ENCODE results near the gene ZNF333. TPM values are rescaled to one million over a fixed set of nuclear protein-coding genes. Genes with fewer than 3 reads are reported as not detected.

Gene ZNF333
- total RNA-seq, 4 donors from 2014 or later, result 18.8 to 61.8 (median 44.3) TPM

- no peak for DNase-seq
- TF ChIP-seq POLR2A (IDR thresholded peaks at IDR 0.05), result no peak
- Histone ChIP-seq H3K27me3 (no peaks in the 10 kb centered on the region), H3K4me3 (no peak overlapping the region), H3K4me1 (no peaks in the 10 kb centered on the region), H3K9me3 (no peaks in the 10 kb centered on the region), H3K27ac (no peak overlapping the region), H3K36me3 (no peaks in the 10 kb centered on the region)
- intact Hi-C loops (cut with DNase I; ENCODE audit: low total_unique reads), result no loop called here
Observed at GRCh38 chr19:14655726-14656125, 34.1 kb upstream of the ZNF333 start.

DNA sequence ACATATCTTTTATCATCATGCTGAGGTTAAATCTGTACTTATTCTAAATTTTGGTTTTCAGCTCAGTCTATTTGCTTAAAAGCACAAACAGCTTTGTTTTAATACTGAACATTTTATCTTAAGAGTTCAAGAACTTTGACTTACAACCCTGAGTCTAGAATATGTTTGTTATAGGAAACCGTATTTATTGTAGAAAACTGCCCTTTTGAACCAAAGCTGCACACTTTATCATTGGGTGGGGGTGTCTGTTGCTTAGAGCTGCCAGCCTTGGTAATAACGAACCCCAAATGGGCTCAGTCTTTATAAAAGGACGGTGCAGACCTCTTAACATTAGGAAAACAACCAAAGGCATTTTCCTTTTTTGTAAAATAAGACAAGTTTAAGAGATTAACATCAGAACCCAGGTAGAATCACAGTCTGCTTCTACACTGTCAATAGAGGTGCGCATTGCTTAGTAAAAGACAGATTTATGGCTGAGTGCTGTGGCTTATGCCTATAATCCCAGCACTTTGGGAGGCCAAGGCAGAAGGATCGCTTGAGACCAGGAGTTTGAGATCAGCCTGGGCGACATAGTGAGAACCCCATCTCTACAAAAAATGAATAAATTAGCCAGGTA, 29.9 kb upstream of the ZNF333 start:
- intact Hi-C loops (cut with DNase I; ENCODE audit: low total_unique reads), result no loop called here
- Histone ChIP-seq H3K9me3 (no peaks in the 10 kb centered on the region), H3K27me3 (no peaks in the 10 kb centered on the region), H3K36me3 (no peaks in the 10 kb centered on the region), H3K4me1 (no peaks in the 10 kb centered on the region), H3K27ac (no peak overlapping the region), H3K4me3 (no peak overlapping the region)
- no peak for DNase-seq
- no peak for TF ChIP-seq CTCF (IDR thresholded peaks at IDR 0.05)
- no peak for TF ChIP-seq POLR2A (IDR thresholded peaks at IDR 0.05)

- intact Hi-C loops (cut with DNase I; ENCODE audit: low total_unique reads), result no loop called here
- Histone ChIP-seq H3K4me1 (no peaks in the 10 kb centered on the region), H3K27me3 (no peaks in the 10 kb centered on the region), H3K36me3 (no peaks in the 10 kb centered on the region), H3K27ac (no peak overlapping the region), H3K9me3 (no peaks in the 10 kb centered on the region), H3K4me3 (no peak overlapping the region)
- no peak for DNase-seq
- TF ChIP-seq POLR2A (IDR thresholded peaks at IDR 0.05) (no peak), CTCF (IDR thresholded peaks at IDR 0.05) (no peak)
Observed at GRCh38 chr19:14661372-14661924, 28.4 kb upstream of the ZNF333 start.

DNA sequence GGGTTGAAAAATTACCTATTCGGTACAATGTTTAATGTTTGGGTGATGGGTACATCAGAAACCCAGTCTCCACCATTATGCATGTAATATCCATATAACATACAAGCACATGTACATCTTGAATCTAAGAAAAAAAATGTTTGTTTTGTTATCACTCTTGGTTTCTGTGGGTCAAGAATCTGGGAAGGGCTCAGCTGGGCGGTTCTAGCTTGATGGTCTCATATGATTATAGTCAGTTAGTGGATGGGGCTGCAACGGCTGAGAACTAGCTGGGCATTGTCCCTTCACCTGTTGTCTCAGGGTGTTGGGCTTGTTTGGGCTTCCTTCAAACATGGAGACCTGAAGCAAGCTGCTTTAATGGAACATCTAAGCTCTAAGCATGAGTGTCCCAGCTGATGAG, 19.9 kb upstream of the ZNF333 start:
- H3K27ac ChIP-seq, result no peak overlapping the region
- H3K9me3 ChIP-seq, result no peaks in the 10 kb centered on the region
- H3K36me3 ChIP-seq, result no peaks in the 10 kb centered on the region
- TF ChIP-seq POLR2A (IDR thresholded peaks at IDR 0.05) (no peak), CTCF (IDR thresholded peaks at IDR 0.05) (no peak)
- H3K4me1 ChIP-seq, result no peaks in the 10 kb centered on the region
- H3K4me3 ChIP-seq, result no peak overlapping the region
- intact Hi-C loops (cut with DNase I; ENCODE audit: low total_unique reads), result no loop called here
- no peak for DNase-seq
- no peaks in the 10 kb centered on the region for H3K27me3 ChIP-seq

DNA sequence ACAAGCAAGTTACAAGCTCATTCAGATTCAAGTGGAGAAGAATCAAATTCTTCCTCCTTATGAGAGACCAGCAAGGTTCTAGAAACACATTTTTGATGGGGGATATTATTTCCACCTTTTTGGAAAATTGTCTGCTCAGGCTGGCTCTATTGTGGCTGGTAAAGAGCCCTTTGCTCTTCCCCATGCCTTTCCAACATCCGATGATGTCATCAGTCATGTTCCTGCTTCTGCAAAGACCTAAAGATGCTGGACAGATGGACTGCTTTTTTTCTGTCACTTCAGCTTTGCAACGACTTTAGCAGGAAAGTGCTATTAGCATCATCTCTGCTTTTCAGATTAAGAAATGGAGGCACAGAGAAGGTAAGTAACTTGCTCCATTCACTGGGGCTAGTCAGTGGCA, 19.4 kb upstream of the ZNF333 start:
- DNase-seq, result no peak
- intact Hi-C loops (cut with DNase I; ENCODE audit: low total_unique reads), result no loop called here
- no peaks in the 10 kb centered on the region for H3K27me3 ChIP-seq
- no peak overlapping the region for H3K4me3 ChIP-seq
- H3K9me3 ChIP-seq, result no peaks in the 10 kb centered on the region
- TF ChIP-seq CTCF (IDR thresholded peaks at IDR 0.05), result no peak
- TF ChIP-seq POLR2A (IDR thresholded peaks at IDR 0.05), result no peak
- H3K27ac ChIP-seq, result no peak overlapping the region
- H3K36me3 ChIP-seq, result no peaks in the 10 kb centered on the region
- no peaks in the 10 kb centered on the region for H3K4me1 ChIP-seq

All from uterus (tissue), 4 donors.